ENCODE results near the gene ANKRD11.

Gene ANKRD11

DNA sequence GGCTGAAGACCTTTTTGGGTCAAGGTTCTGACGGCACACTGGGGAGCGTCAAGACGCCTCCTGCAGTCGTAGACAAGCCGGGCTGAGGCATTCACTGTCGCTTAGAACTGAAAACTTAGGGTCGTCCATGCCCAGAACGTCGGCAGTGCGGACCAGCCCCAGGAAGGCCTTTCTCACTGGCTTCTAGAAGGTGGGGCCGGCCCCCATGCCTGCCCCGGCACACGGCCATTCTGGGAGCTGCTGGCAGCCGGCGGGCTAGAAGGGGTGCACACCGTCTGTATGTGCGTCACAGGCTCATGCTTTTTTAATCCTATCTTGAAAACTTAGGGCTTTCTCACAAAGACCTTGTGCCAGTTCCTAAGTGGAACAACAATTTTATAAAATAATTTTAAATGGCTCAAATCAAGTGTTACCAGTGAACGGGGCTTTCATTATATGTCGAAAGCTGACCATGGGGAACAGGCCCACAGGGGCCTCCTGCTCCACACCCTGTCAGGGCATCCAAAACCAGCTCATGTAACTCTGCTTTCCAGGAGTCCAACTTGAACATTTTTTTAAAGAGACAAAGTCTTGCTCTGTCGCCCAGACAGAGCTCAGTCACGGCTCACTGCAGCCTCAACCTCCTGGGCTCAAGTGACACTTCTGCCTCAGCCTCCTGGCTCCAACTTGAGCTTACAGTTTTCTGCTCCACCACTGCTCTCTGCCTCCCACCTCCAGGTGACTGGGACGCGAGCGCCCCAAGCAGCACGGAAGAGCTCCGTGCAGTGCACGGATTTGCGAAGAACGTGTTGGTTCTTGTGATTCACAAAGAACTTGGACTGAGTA, 111.2 kb downstream of the ANKRD11 start:
- Histone ChIP-seq H3K9ac (no peak overlapping the region), H3K27me3 (ENCODE audit: insufficient read depth, low read depth) (no peaks in the 10 kb centered on the region), H3K4me2 (no peak overlapping the region), H4K20me1 (ENCODE audit: insufficient read depth) (peaks cover 81% of the 10 kb centered on the region), H3K4me1 (ENCODE audit: low read depth, poor library complexity, severe bottlenecking) (peaks cover 18% of the 10 kb centered on the region), H3K4me3 (IDR thresholded peaks at IDR 0.05; ENCODE audit: insufficient read depth, low read depth, low read length) (no peak overlapping the region), H3K79me2 (ENCODE audit: insufficient read depth, low read depth) (peaks cover 100% of the 10 kb centered on the region), H3K27ac (no peak overlapping the region), H2AFZ (ENCODE audit: low read depth) (no peak overlapping the region), H3K36me3 (ENCODE audit: insufficient read depth) (no peaks in the 10 kb centered on the region)
- TF ChIP-seq CTCF (conservative IDR thresholded peaks at IDR 0.05; ENCODE audit: low read depth, low read length), result no peak

DNA sequence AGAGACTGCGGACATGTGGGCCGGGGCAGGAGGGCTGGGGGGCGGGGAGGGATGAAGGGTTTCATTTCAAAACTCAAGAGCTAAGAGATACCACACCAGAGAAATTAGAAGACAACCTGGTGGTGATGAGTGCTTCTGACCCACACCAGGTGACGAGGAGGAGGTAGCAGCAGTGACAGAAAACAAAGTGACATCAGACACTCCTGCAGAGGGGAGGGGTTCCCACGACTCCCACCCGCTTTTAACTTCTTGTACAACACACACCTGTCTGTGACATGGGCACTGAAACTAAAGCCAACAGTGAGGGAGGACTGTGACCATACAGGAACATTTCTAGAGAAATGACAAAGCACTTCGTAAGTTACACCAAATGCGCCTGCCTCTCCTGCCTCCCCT, 112.9 kb downstream of the ANKRD11 start:
- no peak overlapping the region for H2AFZ ChIP-seq (ENCODE audit: low read depth)
- no peak overlapping the region for H3K4me3 ChIP-seq (IDR thresholded peaks at IDR 0.05; ENCODE audit: insufficient read depth, low read depth, low read length)
- no peak overlapping the region for H3K4me2 ChIP-seq
- H3K36me3 ChIP-seq (ENCODE audit: insufficient read depth), result no peaks in the 10 kb centered on the region
- no peaks in the 10 kb centered on the region for H3K27me3 ChIP-seq (ENCODE audit: insufficient read depth, low read depth)
- no peak overlapping the region for H3K27ac ChIP-seq
- TF ChIP-seq CTCF (conservative IDR thresholded peaks at IDR 0.05; ENCODE audit: low read depth, low read length), result no peak
- H3K9ac ChIP-seq, result no peak overlapping the region
- peaks cover 100% of the 10 kb centered on the region for H3K79me2 ChIP-seq (ENCODE audit: insufficient read depth, low read depth)
- peaks cover 79% of the 10 kb centered on the region for H4K20me1 ChIP-seq (ENCODE audit: insufficient read depth)
- H3K4me1 ChIP-seq (ENCODE audit: low read depth, poor library complexity, severe bottlenecking), result peaks cover 1% of the 10 kb centered on the region

DNA sequence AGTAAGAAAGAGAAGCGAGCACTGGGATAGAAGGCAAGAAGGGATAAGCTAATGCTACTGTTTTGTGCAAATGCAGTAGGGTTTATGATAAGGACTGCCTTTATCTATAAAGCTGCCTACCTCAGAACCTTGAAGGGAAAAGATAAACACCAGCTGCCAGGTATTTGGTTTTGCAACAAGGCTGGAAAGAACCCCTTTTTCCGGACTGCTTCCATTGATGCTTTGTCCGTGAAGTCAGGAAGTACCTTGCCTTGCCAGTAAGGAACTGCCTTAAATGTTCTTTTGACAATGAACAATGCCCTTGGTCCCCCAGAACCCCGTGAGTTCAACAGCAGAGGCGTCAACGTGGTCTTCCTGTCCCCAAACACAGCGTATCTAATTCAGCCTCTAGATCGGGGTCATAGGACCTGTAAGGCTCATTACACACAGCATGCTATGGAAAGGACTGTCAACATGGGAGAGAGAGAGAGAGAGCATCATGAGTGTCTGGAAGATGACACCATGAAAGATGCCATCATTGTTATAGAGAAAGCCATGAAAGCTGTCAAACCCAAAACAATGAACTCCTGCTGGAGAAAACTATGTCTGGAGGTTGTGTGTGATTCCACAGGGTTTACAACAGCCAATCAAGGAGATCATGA, 113.4 kb downstream of the ANKRD11 start:
- H3K27ac ChIP-seq, result no peak overlapping the region
- no peaks in the 10 kb centered on the region for H3K27me3 ChIP-seq (ENCODE audit: insufficient read depth, low read depth)
- no peak for TF ChIP-seq CTCF (conservative IDR thresholded peaks at IDR 0.05; ENCODE audit: low read depth, low read length)
- H3K4me3 ChIP-seq (IDR thresholded peaks at IDR 0.05; ENCODE audit: insufficient read depth, low read depth, low read length), result no peak overlapping the region
- H2AFZ ChIP-seq (ENCODE audit: low read depth), result no peak overlapping the region
- H3K4me1 ChIP-seq (ENCODE audit: low read depth, poor library complexity, severe bottlenecking), result no peaks in the 10 kb centered on the region
- H3K79me2 ChIP-seq (ENCODE audit: insufficient read depth, low read depth), result peaks cover 100% of the 10 kb centered on the region
- H3K9ac ChIP-seq, result no peak overlapping the region
- peaks cover 81% of the 10 kb centered on the region for H4K20me1 ChIP-seq (ENCODE audit: insufficient read depth)
- no peaks in the 10 kb centered on the region for H3K36me3 ChIP-seq (ENCODE audit: insufficient read depth)
- H3K4me2 ChIP-seq, result no peak overlapping the region

DNA sequence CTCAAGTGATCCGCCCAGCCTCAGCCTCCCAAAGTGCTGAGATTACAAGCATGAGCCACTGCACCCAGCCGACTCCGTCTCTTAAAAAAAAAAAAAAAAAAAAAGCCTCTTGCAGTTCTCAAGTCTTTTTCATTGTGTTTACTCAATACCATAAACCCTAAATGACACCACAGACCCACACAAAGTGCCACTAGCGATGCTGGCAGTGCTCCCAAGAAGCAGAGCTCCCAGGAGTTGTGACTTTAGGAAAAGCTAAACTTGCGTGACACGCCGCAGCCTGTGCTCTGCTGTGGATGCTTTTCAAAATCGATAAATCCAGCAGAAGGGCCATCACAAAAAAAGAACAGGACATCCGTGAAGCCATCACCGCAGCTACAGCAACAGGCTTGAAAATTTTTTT, 114.7 kb downstream of the ANKRD11 start:
- H3K4me2 ChIP-seq, result no peak overlapping the region
- peaks cover 100% of the 10 kb centered on the region for H3K79me2 ChIP-seq (ENCODE audit: insufficient read depth, low read depth)
- no peaks in the 10 kb centered on the region for H3K36me3 ChIP-seq (ENCODE audit: insufficient read depth)
- no peaks in the 10 kb centered on the region for H3K4me1 ChIP-seq (ENCODE audit: low read depth, poor library complexity, severe bottlenecking)
- H3K27me3 ChIP-seq (ENCODE audit: insufficient read depth, low read depth), result no peaks in the 10 kb centered on the region
- H4K20me1 ChIP-seq (ENCODE audit: insufficient read depth), result peaks cover 81% of the 10 kb centered on the region
- no peak overlapping the region for H3K4me3 ChIP-seq (IDR thresholded peaks at IDR 0.05; ENCODE audit: insufficient read depth, low read depth, low read length)
- H3K9ac ChIP-seq, result no peak overlapping the region
- TF ChIP-seq CTCF (conservative IDR thresholded peaks at IDR 0.05; ENCODE audit: low read depth, low read length), result no peak
- H2AFZ ChIP-seq (ENCODE audit: low read depth), result no peak overlapping the region
- no peak overlapping the region for H3K27ac ChIP-seq

Data from KMS-11 (cell line).